ENCODE results near the gene LRRC15.

DNA sequence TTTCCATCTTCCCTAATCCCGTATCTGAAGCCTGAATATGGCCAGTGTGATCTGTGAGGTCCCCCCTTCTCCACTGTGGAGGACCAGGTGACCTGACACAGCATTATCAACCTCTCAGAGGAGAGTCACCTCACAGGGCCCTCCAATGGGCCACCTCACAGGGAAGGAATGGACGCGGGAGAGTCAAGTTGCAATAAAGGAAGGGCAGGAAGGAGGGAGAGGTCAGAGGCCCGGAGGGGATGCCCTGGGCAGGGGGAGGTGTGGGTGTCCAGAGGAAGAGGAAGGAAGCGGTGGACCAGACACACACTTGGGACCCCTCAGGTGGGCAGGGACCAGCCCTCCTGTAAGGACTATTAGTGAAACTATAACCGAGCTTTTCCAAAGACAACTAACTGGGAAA lies 14.6 kb upstream of the LRRC15 start:
- TF ChIP-seq, protein P1, sequence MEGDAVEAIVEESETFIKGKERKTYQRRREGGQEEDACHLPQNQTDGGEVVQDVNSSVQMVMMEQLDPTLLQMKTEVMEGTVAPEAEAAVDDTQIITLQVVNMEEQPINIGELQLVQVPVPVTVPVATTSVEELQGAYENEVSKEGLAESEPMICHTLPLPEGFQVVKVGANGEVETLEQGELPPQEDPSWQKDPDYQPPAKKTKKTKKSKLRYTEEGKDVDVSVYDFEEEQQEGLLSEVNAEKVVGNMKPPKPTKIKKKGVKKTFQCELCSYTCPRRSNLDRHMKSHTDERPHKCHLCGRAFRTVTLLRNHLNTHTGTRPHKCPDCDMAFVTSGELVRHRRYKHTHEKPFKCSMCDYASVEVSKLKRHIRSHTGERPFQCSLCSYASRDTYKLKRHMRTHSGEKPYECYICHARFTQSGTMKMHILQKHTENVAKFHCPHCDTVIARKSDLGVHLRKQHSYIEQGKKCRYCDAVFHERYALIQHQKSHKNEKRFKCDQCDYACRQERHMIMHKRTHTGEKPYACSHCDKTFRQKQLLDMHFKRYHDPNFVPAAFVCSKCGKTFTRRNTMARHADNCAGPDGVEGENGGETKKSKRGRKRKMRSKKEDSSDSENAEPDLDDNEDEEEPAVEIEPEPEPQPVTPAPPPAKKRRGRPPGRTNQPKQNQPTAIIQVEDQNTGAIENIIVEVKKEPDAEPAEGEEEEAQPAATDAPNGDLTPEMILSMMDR (IDR thresholded peaks at IDR 0.05) = no peak
- no peak for TF ChIP-seq POLR2A (IDR thresholded peaks at IDR 0.05)

All from thyroid gland (tissue), 4 donors.